Fibroblast of mammary gland (primary cell): Measurements from ENCODE around the gene RNPS1.

Experiments
- DNase-seq: peaks from one replicate; pipeline ENCODE4 v3.0.0-alpha.2; 2010; ENCODE audit warnings: low read depth
- H3K4me3 ChIP-seq: 2 replicates; pipeline ENCODE4 v1.5.1; 2011; ENCODE audit warnings: low read depth, mild to moderate bottlenecking, low read length, moderate library complexity; ENCODE audit not compliant: control insufficient read depth
- TF ChIP-seq, protein P1 (sequence below): conservative IDR thresholded peaks from 2 replicates; pipeline ENCODE4 v1.5.1; 2011; ENCODE audit warnings: low read depth, low read length, inconsistent platforms; ENCODE audit not compliant: control insufficient read depth, insufficient read depth

RNPS1 gene

GRCh38 chr16:2282866-2283555 lies 15.1 kb upstream of the RNPS1 start:
- TF ChIP-seq, protein P1, sequence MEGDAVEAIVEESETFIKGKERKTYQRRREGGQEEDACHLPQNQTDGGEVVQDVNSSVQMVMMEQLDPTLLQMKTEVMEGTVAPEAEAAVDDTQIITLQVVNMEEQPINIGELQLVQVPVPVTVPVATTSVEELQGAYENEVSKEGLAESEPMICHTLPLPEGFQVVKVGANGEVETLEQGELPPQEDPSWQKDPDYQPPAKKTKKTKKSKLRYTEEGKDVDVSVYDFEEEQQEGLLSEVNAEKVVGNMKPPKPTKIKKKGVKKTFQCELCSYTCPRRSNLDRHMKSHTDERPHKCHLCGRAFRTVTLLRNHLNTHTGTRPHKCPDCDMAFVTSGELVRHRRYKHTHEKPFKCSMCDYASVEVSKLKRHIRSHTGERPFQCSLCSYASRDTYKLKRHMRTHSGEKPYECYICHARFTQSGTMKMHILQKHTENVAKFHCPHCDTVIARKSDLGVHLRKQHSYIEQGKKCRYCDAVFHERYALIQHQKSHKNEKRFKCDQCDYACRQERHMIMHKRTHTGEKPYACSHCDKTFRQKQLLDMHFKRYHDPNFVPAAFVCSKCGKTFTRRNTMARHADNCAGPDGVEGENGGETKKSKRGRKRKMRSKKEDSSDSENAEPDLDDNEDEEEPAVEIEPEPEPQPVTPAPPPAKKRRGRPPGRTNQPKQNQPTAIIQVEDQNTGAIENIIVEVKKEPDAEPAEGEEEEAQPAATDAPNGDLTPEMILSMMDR = no peak
- no peak for DNase-seq
- no peak overlapping the region for H3K4me3 ChIP-seq

DNA sequence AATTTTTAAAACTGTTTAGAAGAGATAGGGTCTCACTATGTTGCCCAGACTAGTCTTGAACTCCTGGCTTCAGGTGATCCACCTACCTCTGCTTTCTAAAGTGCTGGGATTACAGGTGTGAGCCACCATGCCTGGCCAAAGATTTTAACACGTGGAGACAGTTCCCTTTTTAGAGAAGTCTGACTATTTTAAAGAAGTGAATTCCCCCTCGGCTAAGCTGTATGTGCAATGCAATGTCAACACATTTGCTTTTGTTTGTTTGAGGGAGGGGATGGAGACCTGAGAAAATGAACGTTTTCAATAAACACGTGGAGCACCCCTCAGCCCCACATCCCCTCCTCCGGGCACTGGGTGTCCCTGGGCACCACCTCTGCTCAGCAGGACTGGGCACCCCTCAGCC lies 14.3 kb upstream of the RNPS1 start:
- H3K4me3 ChIP-seq = no peak overlapping the region
- TF ChIP-seq, protein P1 = no peak
- no peak for DNase-seq

GRCh38 chr16:2280981-2281542 lies 13.1 kb upstream of the RNPS1 start:
- DNase-seq = no peak
- TF ChIP-seq, protein P1 = no peak
- H3K4me3 ChIP-seq = no peak overlapping the region

- DNase-seq = no peak
- no peak overlapping the region for H3K4me3 ChIP-seq
- TF ChIP-seq, protein P1 = no peak
Observed at GRCh38 chr16:2280461-2280860, 12.5 kb upstream of the RNPS1 start.

- DNase-seq = no peak
- TF ChIP-seq, protein P1 = no peak
- no peak overlapping the region for H3K4me3 ChIP-seq
Observed at GRCh38 chr16:2278956-2279800, 11.3 kb upstream of the RNPS1 start.

DNA sequence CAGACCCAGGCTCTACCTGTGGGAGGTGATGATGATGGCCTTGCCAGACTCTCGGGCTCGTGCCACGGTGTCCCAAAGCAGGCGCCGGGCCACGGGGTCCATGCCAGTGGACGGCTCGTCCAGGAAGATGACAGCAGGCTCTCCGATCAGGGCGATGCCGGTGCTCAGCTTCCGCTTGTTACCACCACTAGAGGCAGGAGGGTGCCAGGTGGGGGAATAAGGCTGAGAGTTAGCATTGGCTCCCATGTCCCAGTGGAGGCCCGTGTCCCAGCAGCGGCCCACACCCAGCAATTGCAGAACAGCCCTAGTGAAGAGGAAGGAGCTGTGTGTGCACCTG lies 10.3 kb upstream of the RNPS1 start:
- DNase-seq = no peak
- no peak overlapping the region for H3K4me3 ChIP-seq
- TF ChIP-seq, protein P1 = no peak
